GM12875 (cell line): ENCODE results near the gene CYP11A1.

ENCODE experiments used
- H3K4me3 ChIP-seq: one replicate; pipeline ENCODE4 v1.5.1; 2011; ENCODE audit warnings: low read depth, low read length, control low read depth
- TF ChIP-seq, protein P1 (sequence below): IDR thresholded peaks from 2 replicates; pipeline ENCODE4 v1.5.1; 2011; ENCODE audit warnings: low read depth, mild to moderate bottlenecking, control low read depth, inconsistent platforms, low read length, moderate library complexity, borderline replicate concordance; ENCODE audit not compliant: insufficient read depth

Gene CYP11A1

DNA sequence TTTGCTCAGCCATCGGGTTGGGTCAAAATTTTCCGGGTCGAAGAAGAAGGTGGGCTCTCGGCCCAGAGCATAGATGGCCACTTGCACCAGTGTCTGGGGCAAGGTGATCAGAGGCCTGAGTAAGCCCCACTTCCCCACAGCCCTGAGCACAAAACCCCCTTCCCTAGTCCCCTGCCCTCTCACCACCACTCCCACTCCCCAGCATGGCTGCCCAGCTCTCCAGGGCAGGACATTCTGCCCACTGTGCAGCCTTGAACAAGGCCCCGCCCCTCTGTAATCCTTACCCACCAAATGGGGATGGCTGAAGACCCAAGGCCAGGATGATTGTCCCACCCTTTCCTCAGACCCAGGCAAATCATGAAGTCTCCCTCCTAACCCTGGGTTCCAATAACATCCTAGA, 28.8 kb downstream of the CYP11A1 start:
- H3K4me3 ChIP-seq = no peak overlapping the region
- TF ChIP-seq, protein P1, sequence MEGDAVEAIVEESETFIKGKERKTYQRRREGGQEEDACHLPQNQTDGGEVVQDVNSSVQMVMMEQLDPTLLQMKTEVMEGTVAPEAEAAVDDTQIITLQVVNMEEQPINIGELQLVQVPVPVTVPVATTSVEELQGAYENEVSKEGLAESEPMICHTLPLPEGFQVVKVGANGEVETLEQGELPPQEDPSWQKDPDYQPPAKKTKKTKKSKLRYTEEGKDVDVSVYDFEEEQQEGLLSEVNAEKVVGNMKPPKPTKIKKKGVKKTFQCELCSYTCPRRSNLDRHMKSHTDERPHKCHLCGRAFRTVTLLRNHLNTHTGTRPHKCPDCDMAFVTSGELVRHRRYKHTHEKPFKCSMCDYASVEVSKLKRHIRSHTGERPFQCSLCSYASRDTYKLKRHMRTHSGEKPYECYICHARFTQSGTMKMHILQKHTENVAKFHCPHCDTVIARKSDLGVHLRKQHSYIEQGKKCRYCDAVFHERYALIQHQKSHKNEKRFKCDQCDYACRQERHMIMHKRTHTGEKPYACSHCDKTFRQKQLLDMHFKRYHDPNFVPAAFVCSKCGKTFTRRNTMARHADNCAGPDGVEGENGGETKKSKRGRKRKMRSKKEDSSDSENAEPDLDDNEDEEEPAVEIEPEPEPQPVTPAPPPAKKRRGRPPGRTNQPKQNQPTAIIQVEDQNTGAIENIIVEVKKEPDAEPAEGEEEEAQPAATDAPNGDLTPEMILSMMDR = no peak

DNA sequence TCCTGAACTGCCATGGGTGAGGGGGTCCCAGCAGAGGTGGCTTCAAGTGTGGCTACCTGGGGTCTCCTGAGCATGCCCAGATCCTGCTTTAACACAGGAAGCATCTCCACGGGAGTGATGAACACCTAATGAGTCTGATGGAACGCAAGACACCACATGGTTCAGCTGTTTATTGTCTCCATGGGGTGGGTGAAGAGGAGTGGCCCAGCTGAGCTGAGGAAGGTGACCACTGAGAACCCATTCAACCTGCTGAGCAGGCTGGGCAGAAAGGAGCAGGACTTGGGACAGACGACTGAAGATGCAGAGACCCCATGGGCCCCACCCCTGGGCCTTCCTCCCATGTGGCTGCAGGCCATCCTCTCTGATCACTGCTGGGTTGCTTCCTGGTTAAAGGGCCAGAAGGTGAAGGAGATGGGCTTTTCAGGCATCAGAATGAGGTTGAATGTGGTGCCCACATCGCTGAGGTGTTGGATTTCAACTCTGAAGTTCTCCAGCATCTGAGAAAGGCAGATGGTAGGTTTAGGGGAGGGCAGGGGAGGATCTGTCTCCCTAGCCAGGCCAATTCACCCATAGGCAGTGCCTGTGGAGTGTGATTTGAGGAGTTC, 29.7 kb downstream of the CYP11A1 start:
- no peak overlapping the region for H3K4me3 ChIP-seq
- TF ChIP-seq, protein P1 = no peak

DNA sequence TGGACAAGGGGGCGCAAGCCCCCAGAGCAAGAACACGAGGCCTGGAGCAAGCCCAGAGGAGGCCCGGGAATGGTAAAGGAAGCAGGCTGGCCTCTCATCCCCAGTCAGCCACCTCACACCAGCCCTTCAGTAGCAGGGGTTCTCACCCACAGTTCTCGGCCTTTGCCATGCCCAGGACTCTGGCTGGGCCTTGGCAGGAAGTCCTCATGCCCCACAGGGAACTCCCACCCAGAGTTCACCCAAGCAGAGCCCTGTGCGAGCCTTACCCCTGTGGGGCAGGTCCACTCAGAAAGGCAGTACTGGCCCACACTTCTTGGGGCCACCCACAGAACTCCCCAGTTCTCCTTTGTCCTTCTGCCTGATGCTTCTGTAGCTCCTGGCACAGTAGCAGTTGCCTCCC, 30.3 kb downstream of the CYP11A1 start:
- TF ChIP-seq, protein P1 = no peak
- H3K4me3 ChIP-seq = no peak overlapping the region

DNA sequence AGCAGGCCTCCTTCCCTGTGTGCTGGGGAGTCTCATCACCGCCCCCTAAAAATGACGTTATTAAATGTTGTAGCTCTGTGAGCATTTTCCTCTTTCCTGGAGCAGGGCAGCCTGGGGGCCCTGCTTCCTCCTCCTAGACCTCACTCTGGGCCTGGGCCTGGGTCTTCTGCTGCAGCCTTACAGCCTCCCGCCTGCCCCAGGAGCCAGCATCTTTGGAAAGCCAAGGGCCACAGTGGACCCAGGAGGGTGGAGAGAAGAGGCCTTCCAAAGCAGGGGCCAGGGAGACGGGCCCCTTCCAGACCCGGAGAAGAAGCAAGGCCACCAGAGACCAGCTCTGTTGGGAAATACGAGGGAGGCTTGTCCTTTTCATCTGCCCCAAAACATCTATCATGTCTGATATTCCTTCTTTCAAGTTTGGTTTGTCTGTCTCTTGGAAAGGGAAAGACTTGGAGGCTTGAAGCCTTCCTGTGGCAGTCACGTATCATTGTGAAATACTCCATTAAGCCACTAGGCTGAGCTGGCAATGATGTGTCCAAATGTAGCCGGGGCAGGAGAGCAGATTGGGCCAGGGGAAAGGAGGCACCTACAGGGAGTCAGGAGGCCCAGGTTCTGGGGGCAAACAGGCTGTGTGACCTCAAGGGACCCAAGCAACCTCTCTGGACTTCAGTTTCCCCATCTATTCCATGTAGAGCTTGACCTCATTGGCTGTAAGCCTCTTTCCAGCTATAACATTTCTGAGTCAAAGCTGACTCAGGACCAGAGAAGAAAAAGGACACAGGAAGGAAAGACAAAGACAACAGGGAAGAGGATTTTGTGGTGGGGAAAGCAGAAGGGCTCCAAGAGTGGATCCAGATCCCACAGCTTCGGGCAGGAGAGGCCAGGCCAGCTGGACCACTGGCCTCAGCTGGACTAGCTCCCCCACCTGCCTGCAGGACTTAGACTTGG, 31.1 kb downstream of the CYP11A1 start:
- TF ChIP-seq, protein P1 = no peak
- no peak overlapping the region for H3K4me3 ChIP-seq

DNA sequence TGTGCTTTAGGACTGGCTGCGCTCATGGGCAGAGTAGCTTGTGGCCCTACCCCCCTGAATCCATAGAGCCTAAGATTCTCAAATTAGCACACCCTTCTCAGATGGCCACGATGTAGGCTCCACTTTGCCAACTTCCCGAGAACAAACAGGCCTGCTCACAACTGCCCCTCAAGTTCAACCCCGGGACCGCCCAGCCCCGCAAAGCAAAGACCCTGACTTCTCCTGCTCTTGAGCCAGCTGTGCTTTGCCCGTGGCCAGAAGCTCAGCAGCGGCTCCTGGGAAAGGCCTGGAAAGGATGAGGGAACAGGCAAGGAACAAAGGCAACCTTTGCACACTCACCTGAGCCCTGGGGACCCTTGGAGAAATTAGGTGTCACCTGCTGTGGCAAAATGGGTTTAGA, 32.0 kb downstream of the CYP11A1 start:
- no peak overlapping the region for H3K4me3 ChIP-seq
- TF ChIP-seq, protein P1 = no peak

DNA sequence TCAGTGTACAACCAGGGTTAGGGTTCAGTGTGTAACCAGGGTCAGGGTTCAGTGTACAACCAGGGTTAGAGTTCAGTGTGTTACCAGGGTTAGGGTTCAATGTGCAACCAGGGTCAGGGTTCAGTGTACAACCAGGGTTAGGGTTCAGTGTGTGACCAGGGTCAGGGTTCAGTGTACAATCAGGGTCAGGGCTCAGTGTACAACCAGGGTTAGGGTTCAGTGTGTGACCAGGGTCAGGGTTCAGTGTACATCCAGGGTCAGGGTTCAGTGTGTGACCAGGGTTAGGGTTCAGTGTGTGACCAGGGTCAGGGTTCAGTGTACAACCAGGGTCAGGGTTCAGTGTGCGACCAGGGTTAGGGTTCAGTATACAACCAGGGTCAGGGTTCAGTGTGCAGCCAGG, 33.3 kb downstream of the CYP11A1 start:
- no peak overlapping the region for H3K4me3 ChIP-seq

More for the DNA sequence above, 33.3 kb downstream of the CYP11A1 start:
- TF ChIP-seq, protein P1 = no peak
